ENCODE results near the gene ABO. TPM values are rescaled to one million over a fixed set of nuclear protein-coding genes. Genes with fewer than 3 reads are reported as not detected.
"Not testable (repeated sequence)": the region's sequence is repeated elsewhere in the genome, so short reads cannot be mapped to it uniquely, and the experiment has no call there.

Gene ABO
- total RNA-seq, 1 experiment from 2014 or later, result not detected

GRCh38 chr9:133263557-133263956 lies 11.4 kb downstream of the ABO start:
- DNase-seq (ENCODE audit: low read depth), result no peak

- no peak for DNase-seq (ENCODE audit: low read depth)
These were observed 12.8 kb downstream of the ABO start for GRCh38 chr9:133262226-133262625.

GRCh38 chr9:133261753-133262120 lies 13.3 kb downstream of the ABO start:
- DNase-seq (ENCODE audit: low read depth), result no peak

GRCh38 chr9:133261103-133261752 lies 13.8 kb downstream of the ABO start:
- no peak for DNase-seq (ENCODE audit: low read depth)

- DNase-seq (ENCODE audit: low read depth), result no peak
These were observed 14.5 kb downstream of the ABO start for GRCh38 chr9:133260334-133261102.

GRCh38 chr9:133258061-133259015 lies 16.7 kb downstream of the ABO start:
- DNase-seq (ENCODE audit: low read depth), result no peak

- DNase-seq (ENCODE audit: low read depth), result peak; percentile 55
These were observed 17.5 kb downstream of the ABO start for GRCh38 chr9:133257465-133257956.

GRCh38 chr9:133256686-133257091 lies 18.3 kb downstream of the ABO start:
- no peak for DNase-seq (ENCODE audit: low read depth)

- no peak for DNase-seq (ENCODE audit: low read depth)
These were observed 18.9 kb downstream of the ABO start for GRCh38 chr9:133256136-133256461.

GRCh38 chr9:133255371-133256135 lies 19.4 kb downstream of the ABO start:
- DNase-seq (ENCODE audit: low read depth), result no peak

GRCh38 chr9:133254471-133254870 lies 20.5 kb downstream of the ABO start:
- DNase-seq (ENCODE audit: low read depth), result no peak

- no peak for DNase-seq (ENCODE audit: low read depth)
These were observed 21.7 kb downstream of the ABO start for GRCh38 chr9:133253268-133253667.

GRCh38 chr9:133252301-133253020 lies 22.5 kb downstream of the ABO start:
- DNase-seq (ENCODE audit: low read depth), result no peak

- DNase-seq (ENCODE audit: low read depth), result no peak
These were observed 23.2 kb downstream of the ABO start for GRCh38 chr9:133251773-133252172.

GRCh38 chr9:133251221-133251620 lies 23.8 kb downstream of the ABO start:
- DNase-seq (ENCODE audit: low read depth), result not testable (repeated sequence)

GRCh38 chr9:133250741-133251170 lies 24.2 kb downstream of the ABO start:
- no peak for DNase-seq (ENCODE audit: low read depth)

GRCh38 chr9:133249337-133249736 lies 25.7 kb downstream of the ABO start:
- no peak for DNase-seq (ENCODE audit: low read depth)

- no peak for DNase-seq (ENCODE audit: low read depth)
These were observed 26.2 kb downstream of the ABO start for GRCh38 chr9:133248726-133249295.

- no peak for DNase-seq (ENCODE audit: low read depth)
These were observed 27.4 kb downstream of the ABO start for GRCh38 chr9:133247632-133248031.

GRCh38 chr9:133246991-133247390 lies 28.0 kb downstream of the ABO start:
- DNase-seq (ENCODE audit: low read depth), result no peak

Measured in Daoy (cell line).